GM12878 (cell line): ENCODE measurements around the gene SLC25A52. TPM values are rescaled to one million over a fixed set of nuclear protein-coding genes. Genes with fewer than 3 reads are reported as not detected.
A peak's percentile ranks its signal among the peaks of the same experiment; 100 is the strongest.

Experiments used
- BACH1 ChIP-seq: fragments of 450-650 bp; IDR thresholded peaks from 2 replicates; pipeline ENCODE4 v1.6.1; 2017; ENCODE audit warnings: mild to moderate bottlenecking, borderline replicate concordance
- EP300 ChIP-seq, 2 experiments: fragments of 150-350 bp in 1 of 2; IDR thresholded peaks; 2 replicates each; pipeline ENCODE4 v1.6.1; 2011 to 2012; ENCODE audit warnings: low read depth in 2 of 2, low read length in 2 of 2, borderline replicate concordance in 1 of 2, improper control_type of control experiment in 1 of 2, inconsistent platforms in 1 of 2; ENCODE audit not compliant: control insufficient read depth in 1 of 2
- EZH2 ChIP-seq: IDR thresholded peaks from 2 replicates; pipeline ENCODE4 v1.6.1; 2012; ENCODE audit warnings: low read depth, mild to moderate bottlenecking, control low read depth, inconsistent platforms, low read length, borderline replicate concordance; ENCODE audit not compliant: control insufficient read depth
- FOXK2 ChIP-seq: fragments of 450-650 bp; IDR thresholded peaks from 2 replicates; pipeline ENCODE4 v1.6.1; 2017; ENCODE audit warnings: mild to moderate bottlenecking, moderate library complexity
- HCFC1 ChIP-seq: fragments of 150-350 bp; IDR thresholded peaks from 2 replicates; pipeline ENCODE4 v1.6.1; 2014; ENCODE audit warnings: low read length
- HDAC2 ChIP-seq: fragments of 200-600 bp; sonication (generic); IDR thresholded peaks from 2 replicates; pipeline ENCODE4 v1.6.1; 2017
- LARP7 ChIP-seq: fragments of 450-650 bp; IDR thresholded peaks from 2 replicates; pipeline ENCODE4 v1.6.1; 2017; ENCODE audit warnings: mild to moderate bottlenecking
- NFYA ChIP-seq: IDR thresholded peaks from 2 replicates; pipeline ENCODE4 v1.6.1; 2011; ENCODE audit warnings: low read depth, mild to moderate bottlenecking, low read length, improper control_type of control experiment, borderline replicate concordance
- NFYB ChIP-seq: IDR thresholded peaks from 2 replicates; pipeline ENCODE4 v1.6.1; 2011; ENCODE audit warnings: low read depth, mild to moderate bottlenecking, low read length, improper control_type of control experiment, moderate library complexity; ENCODE audit not compliant: insufficient read depth
- POLR2AphosphoS5 ChIP-seq: IDR thresholded peaks from 2 replicates; pipeline ENCODE4 v1.6.1; 2011; ENCODE audit warnings: mild to moderate bottlenecking, low read length, inconsistent platforms
- RFX5 ChIP-seq: IDR thresholded peaks from 2 replicates; pipeline ENCODE4 v1.6.1; 2011; ENCODE audit warnings: low read depth, low read length, improper control_type of control experiment
- RUNX3 ChIP-seq: IDR thresholded peaks from 2 replicates; pipeline ENCODE4 v1.6.1; 2012; ENCODE audit warnings: low read length, inconsistent platforms
- SREBF1 ChIP-seq: IDR thresholded peaks from 2 replicates; pipeline ENCODE4 v1.6.1; 2012; ENCODE audit warnings: mild to moderate bottlenecking, low read length
- SREBF2 ChIP-seq: IDR thresholded peaks from 2 replicates; pipeline ENCODE4 v1.6.1; 2012; ENCODE audit warnings: mild to moderate bottlenecking, low read length
- TBL1XR1 ChIP-seq: IDR thresholded peaks from 2 replicates; pipeline ENCODE4 v1.6.1; 2012; ENCODE audit warnings: low read depth, low read length, improper control_type of control experiment
- ZNF24 ChIP-seq: fragments of 450-650 bp; IDR thresholded peaks from 2 replicates; pipeline ENCODE4 v1.6.1; 2017; ENCODE audit warnings: antibody characterized with exemption, mild to moderate bottlenecking
- ZNF622 ChIP-seq: fragments of 450-650 bp; IDR thresholded peaks from 2 replicates; pipeline ENCODE4 v1.6.1; 2017; ENCODE audit warnings: mild to moderate bottlenecking, inconsistent platforms
- ZSCAN29 ChIP-seq: fragments of 450-650 bp; IDR thresholded peaks from 2 replicates; pipeline ENCODE4 v1.6.1; 2017; ENCODE audit warnings: mild to moderate bottlenecking, moderate library complexity
- ZZZ3 ChIP-seq: IDR thresholded peaks from 2 replicates; pipeline ENCODE4 v1.6.1; 2011; ENCODE audit warnings: low read depth; ENCODE audit not compliant: control insufficient read depth, insufficient read length
- polyA plus RNA-seq, 11 experiments: library from polyadenylated mRNA; depleted of rRNA in 4 of 11; unstranded in 6 of 11; stranded (reverse) in 5 of 11; fragments of >200 nt; fragmentation: Nextera tagmentation in 4 of 11; fragmentation: Illumina TruSeq in 1 of 11; extraction: Ambion mirVana in 4 of 11; extraction: Trizol in 1 of 11; gene quantifications; 1 replicate in 1 of 11; 2 replicates in 10 of 11; pipeline versions ENCODE4 v1.2.1 to v1.2.3, GENCODE V29; 2011 to 2016; ENCODE audit warnings: inconsistent platforms in 2 of 11, missing spikeins in 2 of 11, low read depth in 1 of 11
- total RNA-seq, 4 experiments: library from RNA; depleted of rRNA in 3 of 4; stranded (reverse); fragments of >200 nt in 3 of 4; fragmentation: Illumina TruSeq in 1 of 4; extraction: Trizol in 1 of 4; gene quantifications; 2 replicates each; pipeline versions ENCODE4 v1.2.1 to v1.2.3, GENCODE V29; 2013 to 2021
- TF ChIP-seq, protein P1 (sequence below): fragments of 450-650 bp; IDR thresholded peaks from 2 replicates; pipeline ENCODE4 v1.6.1; 2016; ENCODE audit warnings: mild to moderate bottlenecking
- TF ChIP-seq, protein P2 (sequence below): IDR thresholded peaks from 2 replicates; pipeline ENCODE4 v1.6.1; 2011; ENCODE audit warnings: low read depth, low read length, improper control_type of control experiment, borderline replicate concordance
- TF ChIP-seq, protein P3 (sequence below): fragments of 450-650 bp; IDR thresholded peaks from 2 replicates; pipeline ENCODE4 v1.6.1; 2017; ENCODE audit warnings: low read depth, mild to moderate bottlenecking, moderate library complexity
- TF ChIP-seq, protein P4 (sequence below): fragments of 450-650 bp; IDR thresholded peaks from 2 replicates; pipeline ENCODE4 v1.6.1; 2017; ENCODE audit warnings: mild to moderate bottlenecking, moderate library complexity

Gene SLC25A52
- total and polyA plus RNA-seq, 10 of the 15 experiments (the other 5 are each of a cell fraction or from before 2014, with no cell fraction given): not detected

DNA sequence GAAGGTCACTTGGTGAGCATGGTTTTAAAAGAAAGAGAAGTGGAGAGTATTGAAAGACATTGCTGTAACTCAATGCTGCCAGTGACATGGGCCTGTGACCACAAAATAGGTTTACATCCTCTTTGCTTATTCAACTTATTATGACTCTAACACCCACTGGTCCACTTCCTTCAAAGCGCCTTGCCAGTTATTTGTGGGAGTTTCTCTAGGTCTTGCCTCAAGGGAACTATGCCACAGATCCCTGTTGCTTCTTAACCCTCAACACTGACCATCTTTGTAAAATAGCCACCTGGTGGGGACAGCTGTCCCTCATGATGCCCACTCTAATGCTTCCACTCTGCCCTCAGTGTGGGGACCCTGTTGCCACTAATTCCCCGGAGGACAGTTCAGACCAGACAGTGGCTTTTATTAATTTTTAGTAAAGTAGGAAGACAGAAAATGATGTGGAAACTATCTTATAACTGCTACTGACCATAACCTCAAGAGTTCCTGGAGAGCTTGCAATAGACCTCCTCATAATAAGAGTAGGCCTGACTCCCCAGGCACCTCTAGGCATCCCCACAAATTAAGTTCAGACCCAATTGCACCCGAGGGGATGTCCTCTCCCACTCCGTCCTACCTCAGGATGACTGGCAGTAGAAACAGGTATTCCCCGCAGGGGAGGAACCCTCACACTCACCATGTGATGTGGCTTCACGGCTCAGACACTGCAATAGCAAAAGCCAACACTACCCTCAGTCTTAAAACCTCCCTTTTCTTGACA, 31.3 kb upstream of the SLC25A52 start (continued):
- TF ChIP-seq NFYA (no peak), EP300 (IDR thresholded peaks at IDR 0.05; ENCODE audit: borderline replicate concordance in 1 of 2, control insufficient read depth in 1 of 2, low read depth in 2 of 2, low read length in 2 of 2) (peak; percentile 50 to 82; a peak in 3 of 4 replicates), HDAC2 (no peak), ZNF24 (no peak), SREBF2 (no peak), ZNF622 (no peak), BACH1 (no peak; the same call in 1 of the 2 replicates), RUNX3 (peak; percentile 96), FOXK2 (no peak), HCFC1 (no peak), ZZZ3 (no peak), RFX5 (0 out of 2 replicates have a peak, but pooled peaks have one; percentile 24), LARP7 (no peak), EZH2 (no peak), TBL1XR1 (peak; percentile 9; the same call in 1 of the 2 replicates), SREBF1 (0 out of 2 replicates have a peak, but pooled peaks have one; percentile 45), NFYB (no peak), POLR2AphosphoS5 (no peak), ZSCAN29 (no peak)
- TF ChIP-seq, protein P1, sequence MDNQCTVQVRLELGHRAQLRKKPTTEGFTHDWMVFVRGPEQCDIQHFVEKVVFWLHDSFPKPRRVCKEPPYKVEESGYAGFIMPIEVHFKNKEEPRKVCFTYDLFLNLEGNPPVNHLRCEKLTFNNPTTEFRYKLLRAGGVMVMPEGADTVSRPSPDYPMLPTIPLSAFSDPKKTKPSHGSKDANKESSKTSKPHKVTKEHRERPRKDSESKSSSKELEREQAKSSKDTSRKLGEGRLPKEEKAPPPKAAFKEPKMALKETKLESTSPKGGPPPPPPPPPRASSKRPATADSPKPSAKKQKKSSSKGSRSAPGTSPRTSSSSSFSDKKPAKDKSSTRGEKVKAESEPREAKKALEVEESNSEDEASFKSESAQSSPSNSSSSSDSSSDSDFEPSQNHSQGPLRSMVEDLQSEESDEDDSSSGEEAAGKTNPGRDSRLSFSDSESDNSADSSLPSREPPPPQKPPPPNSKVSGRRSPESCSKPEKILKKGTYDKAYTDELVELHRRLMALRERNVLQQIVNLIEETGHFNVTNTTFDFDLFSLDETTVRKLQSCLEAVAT: peak; percentile 62; the same call in 1 of the 2 replicates
- TF ChIP-seq, protein P2, sequence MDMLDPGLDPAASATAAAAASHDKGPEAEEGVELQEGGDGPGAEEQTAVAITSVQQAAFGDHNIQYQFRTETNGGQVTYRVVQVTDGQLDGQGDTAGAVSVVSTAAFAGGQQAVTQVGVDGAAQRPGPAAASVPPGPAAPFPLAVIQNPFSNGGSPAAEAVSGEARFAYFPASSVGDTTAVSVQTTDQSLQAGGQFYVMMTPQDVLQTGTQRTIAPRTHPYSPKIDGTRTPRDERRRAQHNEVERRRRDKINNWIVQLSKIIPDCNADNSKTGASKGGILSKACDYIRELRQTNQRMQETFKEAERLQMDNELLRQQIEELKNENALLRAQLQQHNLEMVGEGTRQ: peak; percentile 23; the same call in 1 of the 2 replicates
- TF ChIP-seq, protein P3, sequence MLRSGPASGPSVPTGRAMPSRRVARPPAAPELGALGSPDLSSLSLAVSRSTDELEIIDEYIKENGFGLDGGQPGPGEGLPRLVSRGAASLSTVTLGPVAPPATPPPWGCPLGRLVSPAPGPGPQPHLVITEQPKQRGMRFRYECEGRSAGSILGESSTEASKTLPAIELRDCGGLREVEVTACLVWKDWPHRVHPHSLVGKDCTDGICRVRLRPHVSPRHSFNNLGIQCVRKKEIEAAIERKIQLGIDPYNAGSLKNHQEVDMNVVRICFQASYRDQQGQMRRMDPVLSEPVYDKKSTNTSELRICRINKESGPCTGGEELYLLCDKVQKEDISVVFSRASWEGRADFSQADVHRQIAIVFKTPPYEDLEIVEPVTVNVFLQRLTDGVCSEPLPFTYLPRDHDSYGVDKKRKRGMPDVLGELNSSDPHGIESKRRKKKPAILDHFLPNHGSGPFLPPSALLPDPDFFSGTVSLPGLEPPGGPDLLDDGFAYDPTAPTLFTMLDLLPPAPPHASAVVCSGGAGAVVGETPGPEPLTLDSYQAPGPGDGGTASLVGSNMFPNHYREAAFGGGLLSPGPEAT: peak; percentile 82
- TF ChIP-seq, protein P4, sequence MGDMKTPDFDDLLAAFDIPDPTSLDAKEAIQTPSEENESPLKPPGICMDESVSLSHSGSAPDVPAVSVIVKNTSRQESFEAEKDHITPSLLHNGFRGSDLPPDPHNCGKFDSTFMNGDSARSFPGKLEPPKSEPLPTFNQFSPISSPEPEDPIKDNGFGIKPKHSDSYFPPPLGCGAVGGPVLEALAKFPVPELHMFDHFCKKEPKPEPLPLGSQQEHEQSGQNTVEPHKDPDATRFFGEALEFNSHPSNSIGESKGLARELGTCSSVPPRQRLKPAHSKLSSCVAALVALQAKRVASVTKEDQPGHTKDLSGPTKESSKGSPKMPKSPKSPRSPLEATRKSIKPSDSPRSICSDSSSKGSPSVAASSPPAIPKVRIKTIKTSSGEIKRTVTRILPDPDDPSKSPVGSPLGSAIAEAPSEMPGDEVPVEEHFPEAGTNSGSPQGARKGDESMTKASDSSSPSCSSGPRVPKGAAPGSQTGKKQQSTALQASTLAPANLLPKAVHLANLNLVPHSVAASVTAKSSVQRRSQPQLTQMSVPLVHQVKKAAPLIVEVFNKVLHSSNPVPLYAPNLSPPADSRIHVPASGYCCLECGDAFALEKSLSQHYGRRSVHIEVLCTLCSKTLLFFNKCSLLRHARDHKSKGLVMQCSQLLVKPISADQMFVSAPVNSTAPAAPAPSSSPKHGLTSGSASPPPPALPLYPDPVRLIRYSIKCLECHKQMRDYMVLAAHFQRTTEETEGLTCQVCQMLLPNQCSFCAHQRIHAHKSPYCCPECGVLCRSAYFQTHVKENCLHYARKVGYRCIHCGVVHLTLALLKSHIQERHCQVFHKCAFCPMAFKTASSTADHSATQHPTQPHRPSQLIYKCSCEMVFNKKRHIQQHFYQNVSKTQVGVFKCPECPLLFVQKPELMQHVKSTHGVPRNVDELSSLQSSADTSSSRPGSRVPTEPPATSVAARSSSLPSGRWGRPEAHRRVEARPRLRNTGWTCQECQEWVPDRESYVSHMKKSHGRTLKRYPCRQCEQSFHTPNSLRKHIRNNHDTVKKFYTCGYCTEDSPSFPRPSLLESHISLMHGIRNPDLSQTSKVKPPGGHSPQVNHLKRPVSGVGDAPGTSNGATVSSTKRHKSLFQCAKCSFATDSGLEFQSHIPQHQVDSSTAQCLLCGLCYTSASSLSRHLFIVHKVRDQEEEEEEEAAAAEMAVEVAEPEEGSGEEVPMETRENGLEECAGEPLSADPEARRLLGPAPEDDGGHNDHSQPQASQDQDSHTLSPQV: no peak
